Measurements from ENCODE around the gene TPP1.

The TPP1 gene

DNA sequence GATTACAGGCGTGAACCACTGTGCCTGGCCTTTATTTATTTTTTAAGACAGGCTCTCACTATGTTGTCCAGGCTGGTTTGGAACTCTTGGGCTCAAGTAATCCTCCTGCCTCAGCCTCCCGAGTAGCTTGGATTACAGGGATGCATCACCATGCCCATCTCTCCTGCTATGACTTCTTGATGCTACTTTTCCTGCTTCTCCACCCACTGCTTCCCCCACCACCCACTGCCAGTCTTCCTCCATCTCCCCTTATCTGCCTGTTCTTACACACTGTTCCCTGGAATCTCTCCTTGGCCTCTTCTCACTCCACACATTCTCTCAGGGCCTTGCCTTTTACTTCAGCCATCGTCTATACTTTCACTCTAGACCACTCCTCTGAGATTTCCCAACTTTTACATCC is 17.3 kb upstream of the TPP1 start:
- peaks cover 3% of the 10 kb centered on the region for H3K27me3 ChIP-seq (ENCODE audit: insufficient read depth, low read length)
- no peak overlapping the region for H2BK5ac ChIP-seq (ENCODE audit: low read depth, low read length, poor library complexity)
- WGBS (ENCODE audit: extremely low coverage, insufficient coverage, insufficient read length), result no CpG with 5 or more reads among the region's 3 CpGs
- no peak overlapping the region for H3K18ac ChIP-seq (ENCODE audit: low read length)
- no peaks in the 10 kb centered on the region for H3K79me2 ChIP-seq (ENCODE audit: control insufficient read depth, insufficient read depth, low read length, poor library complexity)
- H3K36me3 ChIP-seq (ENCODE audit: control insufficient read depth in 1 of 2, insufficient read depth in 2 of 2, low read length in 2 of 2), result peaks cover 2 to 3% of the 10 kb centered on the region in 2 experiments
- H2BK12ac ChIP-seq (ENCODE audit: low read length), result no peak overlapping the region
- no peak overlapping the region for H4K12ac ChIP-seq (ENCODE audit: low read depth, low read length)
- H3K14ac ChIP-seq (ENCODE audit: low read length), result no peak overlapping the region
- H4K8ac ChIP-seq (ENCODE audit: low read depth, low read length), result no peak overlapping the region
- no peak overlapping the region for H3K4me2 ChIP-seq (ENCODE audit: low read length)
- no peak overlapping the region for H3K27ac ChIP-seq (ENCODE audit: low read depth, low read length)
- peaks cover 12% of the 10 kb centered on the region for H3K9me3 ChIP-seq (ENCODE audit: insufficient read depth, low read depth, low read length)
- no peak overlapping the region for H3K23ac ChIP-seq (ENCODE audit: low read length)
- no peak overlapping the region for H4K91ac ChIP-seq (ENCODE audit: low read depth, low read length)
- H3K4me3 ChIP-seq (ENCODE audit: low read depth, low read length), result no peak overlapping the region
- peaks cover 5 to 10% of the 10 kb centered on the region in 2 experiments for H3K4me1 ChIP-seq (ENCODE audit: control insufficient read depth in 1 of 2, insufficient read depth in 2 of 2, low read length in 2 of 2)
- no peak overlapping the region for H3K9ac ChIP-seq (ENCODE audit: low read length)
- no peak overlapping the region for H2AK5ac ChIP-seq (ENCODE audit: low read length)
- no peak overlapping the region for H2AFZ ChIP-seq (ENCODE audit: insufficient read depth, low read length, poor library complexity)
- no peak overlapping the region for H2BK120ac ChIP-seq (ENCODE audit: insufficient read depth, low read length, poor library complexity)
- no peak for DNase-seq
- no peaks in the 10 kb centered on the region for H3K79me1 ChIP-seq (ENCODE audit: low read length)
- no peak overlapping the region for H3K4ac ChIP-seq (ENCODE audit: low read depth, low read length)

DNA sequence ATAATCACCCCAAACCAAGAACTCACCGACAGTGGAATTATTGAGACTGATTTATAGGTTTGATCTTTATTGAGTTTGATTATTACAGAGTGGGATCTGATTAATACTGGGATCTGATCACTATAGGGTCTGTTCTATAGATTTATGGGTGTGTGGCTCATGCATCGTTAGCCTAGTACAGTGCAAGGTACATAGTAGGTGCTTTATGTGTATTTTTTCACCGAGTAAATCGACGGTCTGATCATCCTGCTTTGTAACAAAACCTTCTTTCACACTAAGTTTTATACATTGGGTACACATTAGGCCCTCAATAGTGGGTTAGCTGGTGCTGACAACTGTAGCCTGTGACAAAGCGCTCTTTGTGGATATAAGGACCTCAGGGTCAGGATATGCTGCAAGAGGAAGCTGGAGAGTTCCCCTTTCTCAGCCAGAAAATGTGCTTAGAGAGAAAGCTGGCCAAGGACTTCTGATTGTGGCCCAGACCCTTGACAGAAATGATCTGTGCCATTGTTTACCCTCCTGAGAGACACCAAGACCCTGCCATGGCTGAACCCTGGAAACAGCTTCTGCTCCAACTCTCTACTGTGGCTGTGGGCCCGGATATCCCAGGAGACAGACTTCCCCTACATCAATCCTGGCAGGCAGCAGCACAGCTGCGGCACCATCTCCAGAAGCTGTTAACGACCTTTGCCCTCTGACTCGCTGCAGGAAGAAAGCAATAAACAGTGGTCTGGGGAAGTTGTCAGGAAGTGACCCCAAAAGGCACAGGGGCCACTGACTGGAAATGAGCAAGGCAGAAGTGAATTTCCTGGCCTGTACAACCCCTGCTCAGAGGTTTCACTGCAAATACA is 16.1 kb upstream of the TPP1 start:
- Histone ChIP-seq H3K27ac (ENCODE audit: low read depth, low read length) (no peak overlapping the region), H3K23ac (ENCODE audit: low read length) (no peak overlapping the region), H2BK5ac (ENCODE audit: low read depth, low read length, poor library complexity) (no peak overlapping the region), H3K18ac (ENCODE audit: low read length) (no peak overlapping the region), H3K9me3 (ENCODE audit: insufficient read depth, low read depth, low read length) (peaks cover 15% of the 10 kb centered on the region), H3K79me2 (ENCODE audit: control insufficient read depth, insufficient read depth, low read length, poor library complexity) (no peaks in the 10 kb centered on the region), H3K4me2 (ENCODE audit: low read length) (no peak overlapping the region), H4K12ac (ENCODE audit: low read depth, low read length) (no peak overlapping the region), H3K14ac (ENCODE audit: low read length) (no peak overlapping the region), H3K9ac (ENCODE audit: low read length) (no peak overlapping the region), H4K91ac (ENCODE audit: low read depth, low read length) (no peak overlapping the region), H2BK120ac (ENCODE audit: insufficient read depth, low read length, poor library complexity) (no peak overlapping the region), H3K4me3 (ENCODE audit: low read depth, low read length) (no peak overlapping the region), H2AFZ (ENCODE audit: insufficient read depth, low read length, poor library complexity) (no peak overlapping the region), H3K27me3 (ENCODE audit: insufficient read depth, low read length) (peaks cover 15% of the 10 kb centered on the region), H3K79me1 (ENCODE audit: low read length) (no peaks in the 10 kb centered on the region), H3K4ac (ENCODE audit: low read depth, low read length) (no peak overlapping the region), H3K36me3 (ENCODE audit: control insufficient read depth in 1 of 2, insufficient read depth in 2 of 2, low read length in 2 of 2) (peaks cover 2 to 3% of the 10 kb centered on the region in 2 experiments), H4K8ac (ENCODE audit: low read depth, low read length) (no peak overlapping the region), H3K4me1 (ENCODE audit: control insufficient read depth in 1 of 2, insufficient read depth in 2 of 2, low read length in 2 of 2) (peaks cover 10 to 15% of the 10 kb centered on the region in 2 experiments), H2BK12ac (ENCODE audit: low read length) (no peak overlapping the region), H2AK5ac (ENCODE audit: low read length) (no peak overlapping the region)
- WGBS (ENCODE audit: extremely low coverage, insufficient coverage, insufficient read length), result no CpG with 5 or more reads among the region's 10 CpGs
- DNase-seq, result no peak

DNA sequence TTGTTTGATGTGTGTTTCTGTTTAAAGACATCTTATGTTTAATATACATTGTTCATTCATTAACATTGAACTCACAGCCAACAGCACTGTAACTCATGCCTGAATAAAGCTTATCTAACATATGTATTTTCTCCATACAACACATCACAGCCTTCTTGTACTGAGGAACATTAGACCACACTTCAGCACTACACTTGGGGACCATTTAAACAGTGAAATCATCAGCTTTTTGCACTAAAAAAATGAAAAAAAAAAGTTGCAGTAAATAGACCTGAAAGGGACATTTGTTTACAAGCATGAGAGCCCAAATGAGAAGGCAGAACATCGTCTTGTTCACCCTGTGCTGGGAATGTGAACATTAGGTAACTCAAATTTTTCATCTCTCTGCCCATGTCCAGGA is 15.3 kb upstream of the TPP1 start:
- Histone ChIP-seq H3K79me2 (ENCODE audit: control insufficient read depth, insufficient read depth, low read length, poor library complexity) (no peaks in the 10 kb centered on the region), H2AFZ (ENCODE audit: insufficient read depth, low read length, poor library complexity) (no peak overlapping the region), H3K36me3 (ENCODE audit: control insufficient read depth in 1 of 2, insufficient read depth in 2 of 2, low read length in 2 of 2) (peaks cover 2 to 3% of the 10 kb centered on the region in 2 experiments), H3K4me3 (ENCODE audit: low read depth, low read length) (no peak overlapping the region), H2BK5ac (ENCODE audit: low read depth, low read length, poor library complexity) (no peak overlapping the region), H3K79me1 (ENCODE audit: low read length) (no peaks in the 10 kb centered on the region), H4K8ac (ENCODE audit: low read depth, low read length) (no peak overlapping the region), H3K9ac (ENCODE audit: low read length) (no peak overlapping the region), H3K4me2 (ENCODE audit: low read length) (no peak overlapping the region), H4K12ac (ENCODE audit: low read depth, low read length) (no peak overlapping the region), H3K14ac (ENCODE audit: low read length) (no peak overlapping the region), H3K9me3 (ENCODE audit: insufficient read depth, low read depth, low read length) (peaks cover 18% of the 10 kb centered on the region), H3K4me1 (ENCODE audit: control insufficient read depth in 1 of 2, insufficient read depth in 2 of 2, low read length in 2 of 2) (peaks cover 11 to 20% of the 10 kb centered on the region in 2 experiments), H3K18ac (ENCODE audit: low read length) (no peak overlapping the region), H2BK12ac (ENCODE audit: low read length) (no peak overlapping the region), H3K27ac (ENCODE audit: low read depth, low read length) (no peak overlapping the region), H3K4ac (ENCODE audit: low read depth, low read length) (no peak overlapping the region), H3K27me3 (ENCODE audit: insufficient read depth, low read length) (peaks cover 21% of the 10 kb centered on the region), H2AK5ac (ENCODE audit: low read length) (no peak overlapping the region), H4K91ac (ENCODE audit: low read depth, low read length) (no peak overlapping the region), H2BK120ac (ENCODE audit: insufficient read depth, low read length, poor library complexity) (no peak overlapping the region), H3K23ac (ENCODE audit: low read length) (no peak overlapping the region)
- no CpG with 5 or more reads among the region's 1 CpG for whole genome bisulfite sequencing (ENCODE audit: extremely low coverage, insufficient coverage, insufficient read length)
- no peak for DNase-seq

DNA sequence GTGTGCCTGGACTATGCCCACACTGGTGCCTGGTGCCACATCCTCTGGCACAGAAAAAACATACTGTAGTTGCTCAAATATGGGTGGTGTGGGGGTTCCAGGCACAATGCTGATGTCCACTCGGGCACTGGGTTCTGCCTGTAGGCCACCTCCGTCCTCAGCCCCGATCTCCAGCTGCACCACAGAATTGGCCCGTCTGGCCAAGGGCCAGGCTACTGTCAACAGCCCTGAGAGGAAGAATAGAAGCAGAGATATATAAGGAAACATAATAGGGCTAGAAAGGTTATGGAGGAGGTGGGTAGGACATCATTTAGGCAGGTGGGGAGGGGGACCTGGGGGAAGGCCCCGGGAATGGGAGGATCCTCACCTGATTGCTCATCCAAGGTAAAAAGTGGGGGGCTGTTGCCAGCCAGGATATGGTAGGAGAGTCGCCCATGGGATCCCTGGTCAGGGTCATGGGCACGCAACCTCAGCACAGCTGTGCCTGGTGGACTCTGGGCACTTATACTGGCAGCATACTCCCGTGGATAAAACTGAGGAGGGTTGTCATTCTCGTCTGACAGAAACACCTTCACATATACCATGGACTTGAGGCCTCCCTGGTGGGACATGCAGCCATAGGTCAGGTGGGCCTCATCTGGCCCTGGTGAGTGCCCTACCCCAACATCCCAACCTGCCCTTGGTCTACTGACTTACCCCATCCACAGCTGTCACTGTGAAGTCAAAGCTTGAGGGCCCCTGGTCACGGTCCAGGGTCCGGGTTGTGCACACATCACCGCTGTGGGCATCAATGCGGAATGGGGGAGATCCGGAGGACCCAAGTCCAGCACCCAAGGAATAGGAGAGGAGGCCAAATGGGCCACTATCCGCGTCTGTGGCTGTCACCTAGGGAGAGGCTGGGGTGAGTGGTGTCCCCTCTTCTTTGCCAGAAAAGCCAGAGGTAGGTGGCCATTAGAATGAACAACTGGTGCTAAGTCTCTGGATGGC is 14.5 kb upstream of the TPP1 start:
- Histone ChIP-seq H3K9me3 (ENCODE audit: insufficient read depth, low read depth, low read length) (peaks cover 18% of the 10 kb centered on the region), H4K12ac (ENCODE audit: low read depth, low read length) (no peak overlapping the region), H2AK5ac (ENCODE audit: low read length) (no peak overlapping the region), H3K27ac (ENCODE audit: low read depth, low read length) (no peak overlapping the region), H3K14ac (ENCODE audit: low read length) (no peak overlapping the region), H2AFZ (ENCODE audit: insufficient read depth, low read length, poor library complexity) (no peak overlapping the region), H4K91ac (ENCODE audit: low read depth, low read length) (no peak overlapping the region), H2BK5ac (ENCODE audit: low read depth, low read length, poor library complexity) (no peak overlapping the region), H2BK12ac (ENCODE audit: low read length) (no peak overlapping the region), H3K9ac (ENCODE audit: low read length) (no peak overlapping the region), H3K36me3 (ENCODE audit: control insufficient read depth in 1 of 2, insufficient read depth in 2 of 2, low read length in 2 of 2) (peaks cover 2 to 3% of the 10 kb centered on the region in 2 experiments), H3K4me1 (ENCODE audit: control insufficient read depth in 1 of 2, insufficient read depth in 2 of 2, low read length in 2 of 2) (peaks cover 11 to 20% of the 10 kb centered on the region in 2 experiments), H4K8ac (ENCODE audit: low read depth, low read length) (no peak overlapping the region), H3K4ac (ENCODE audit: low read depth, low read length) (no peak overlapping the region), H3K79me2 (ENCODE audit: control insufficient read depth, insufficient read depth, low read length, poor library complexity) (no peaks in the 10 kb centered on the region), H3K18ac (ENCODE audit: low read length) (no peak overlapping the region), H2BK120ac (ENCODE audit: insufficient read depth, low read length, poor library complexity) (no peak overlapping the region), H3K79me1 (ENCODE audit: low read length) (no peaks in the 10 kb centered on the region), H3K27me3 (ENCODE audit: insufficient read depth, low read length) (peaks cover 24% of the 10 kb centered on the region), H3K4me3 (ENCODE audit: low read depth, low read length) (no peak overlapping the region), H3K23ac (ENCODE audit: low read length) (no peak overlapping the region), H3K4me2 (ENCODE audit: low read length) (no peak overlapping the region)
- DNase-seq, result no peak
- no CpG with 5 or more reads among the region's 16 CpGs for WGBS (ENCODE audit: extremely low coverage, insufficient coverage, insufficient read length)

Data from trophoblast cell (in vitro differentiated cells and primary cell).